ENCODE results near the gene RAPGEF1.
"Not testable (repeated sequence)": the region's sequence is repeated elsewhere in the genome, so short reads cannot be mapped to it uniquely, and the experiment has no call there.

Gene RAPGEF1

GRCh38 chr9:131658377-131659129, 81.3 kb downstream of the RAPGEF1 start:
- no peak for FAIRE-seq
- DNase-seq (ENCODE audit: insufficient read length, low spot score), result peak; percentile 67

- FAIRE-seq (no peak), DNase-seq (ENCODE audit: insufficient read length, low spot score) (no peak)
These were observed 81.9 kb downstream of the RAPGEF1 start for GRCh38 chr9:131657940-131658339.

GRCh38 chr9:131657456-131657855, 82.4 kb downstream of the RAPGEF1 start:
- FAIRE-seq (no peak), DNase-seq (ENCODE audit: insufficient read length, low spot score) (no peak)

- FAIRE-seq (no peak), DNase-seq (ENCODE audit: insufficient read length, low spot score) (no peak)
These were observed 82.9 kb downstream of the RAPGEF1 start for GRCh38 chr9:131657037-131657377.

- FAIRE-seq, result no peak
- no peak for DNase-seq (ENCODE audit: insufficient read length, low spot score)
These were observed 83.4 kb downstream of the RAPGEF1 start for GRCh38 chr9:131656356-131657036.

- not testable (repeated sequence) for FAIRE-seq; DNase-seq (ENCODE audit: insufficient read length, low spot score)
These were observed 85.5 kb downstream of the RAPGEF1 start for GRCh38 chr9:131654369-131654768.

GRCh38 chr9:131651599-131651998, 88.3 kb downstream of the RAPGEF1 start:
- FAIRE-seq, result no peak
- no peak for DNase-seq (ENCODE audit: insufficient read length, low spot score)

- FAIRE-seq, result no peak
- DNase-seq (ENCODE audit: insufficient read length, low spot score), result no peak
These were observed 88.7 kb downstream of the RAPGEF1 start for GRCh38 chr9:131651160-131651559.

- FAIRE-seq (no peak), DNase-seq (ENCODE audit: insufficient read length, low spot score) (no peak)
These were observed 89.6 kb downstream of the RAPGEF1 start for GRCh38 chr9:131650254-131650653.

- DNase-seq (ENCODE audit: insufficient read length, low spot score) (no peak), FAIRE-seq (no peak)
These were observed 90.2 kb downstream of the RAPGEF1 start for GRCh38 chr9:131649646-131650045.

GRCh38 chr9:131645078-131645776, 94.6 kb downstream of the RAPGEF1 start:
- FAIRE-seq, result no peak
- no peak for DNase-seq (ENCODE audit: insufficient read length, low spot score)

GRCh38 chr9:131642496-131643083, 97.3 kb downstream of the RAPGEF1 start:
- DNase-seq (ENCODE audit: insufficient read length, low spot score), result no peak
- no peak for FAIRE-seq

- FAIRE-seq (no peak), DNase-seq (ENCODE audit: insufficient read length, low spot score) (no peak)
These were observed 98.0 kb downstream of the RAPGEF1 start for GRCh38 chr9:131641618-131642495.

GRCh38 chr9:131640438-131641137, 99.3 kb downstream of the RAPGEF1 start:
- FAIRE-seq (no peak), DNase-seq (ENCODE audit: insufficient read length, low spot score) (no peak)

GRCh38 chr9:131639769-131640437, 100.0 kb downstream of the RAPGEF1 start:
- no peak for DNase-seq (ENCODE audit: insufficient read length, low spot score)

GRCh38 chr9:131636593-131636992, 103.3 kb downstream of the RAPGEF1 start:
- no peak for DNase-seq (ENCODE audit: insufficient read length, low spot score)

More at GRCh38 chr9:131639769-131640437, 100.0 kb downstream of the RAPGEF1 start:
- FAIRE-seq, result no peak

GRCh38 chr9:131635892-131636291, 104.0 kb downstream of the RAPGEF1 start:
- DNase-seq (ENCODE audit: insufficient read length, low spot score), result no peak
- no peak for FAIRE-seq

More at GRCh38 chr9:131636593-131636992, 103.3 kb downstream of the RAPGEF1 start:
- no peak for FAIRE-seq

- DNase-seq (ENCODE audit: insufficient read length, low spot score) (peak; percentile 91), FAIRE-seq (no peak)
These were observed 104.6 kb downstream of the RAPGEF1 start for GRCh38 chr9:131635285-131635684.

- no peak for DNase-seq (ENCODE audit: insufficient read length, low spot score)
- FAIRE-seq, result no peak
These were observed 106.3 kb downstream of the RAPGEF1 start for GRCh38 chr9:131633491-131634031.

All from HTR-8/SVneo (cell line).